Kidney (tissue), 14 donors: ENCODE data around the gene SMG6. TPM values are rescaled to one million over a fixed set of nuclear protein-coding genes. Genes with fewer than 3 reads are reported as not detected.
"Not testable (repeated sequence)": the region's sequence is repeated elsewhere in the genome, so short reads cannot be mapped to it uniquely, and the experiment has no call there.

ENCODE experiments used
- DNase-seq, 5 donors: peaks; one replicate each; pipeline ENCODE4 v3.0.0-alpha.2; 2013 to 2020
- FAIRE-seq: peaks from 2 replicates; lab custom pipeline; 2012; peaks lifted over from hg19 to GRCh38; lab: Jason Lieb, UNC
- H3K27ac ChIP-seq, 2 donors: one replicate each; pipeline ENCODE4 v1.7.0; 2013; ENCODE audit warnings: low read depth in 2 of 2, low read length in 2 of 2, inconsistent platforms in 1 of 2
- H3K27me3 ChIP-seq: one replicate; pipeline ENCODE4 v1.7.1; 2013; ENCODE audit warnings: low read length, inconsistent platforms; ENCODE audit not compliant: control insufficient read depth, insufficient read depth
- H3K36me3 ChIP-seq, 3 donors: one replicate each; pipeline versions ENCODE4 v1.7.0 to v1.7.1; 2013; ENCODE audit warnings: low read length in 3 of 3, control low read depth in 1 of 3, inconsistent platforms in 1 of 3; ENCODE audit not compliant: insufficient read depth in 3 of 3, control insufficient read depth in 2 of 3
- H3K4me1 ChIP-seq, 3 donors: one replicate each; pipeline versions ENCODE4 v1.7.0 to v1.7.1; 2013; ENCODE audit warnings: low read length in 3 of 3, inconsistent platforms in 1 of 3, low read depth in 1 of 3; ENCODE audit not compliant: control insufficient read depth in 2 of 3, insufficient read depth in 2 of 3
- H3K4me3 ChIP-seq, 3 donors: one replicate each; pipeline versions ENCODE4 v1.7.0 to v1.8.1; 2013; ENCODE audit warnings: low read length in 3 of 3, control low read depth in 1 of 3, inconsistent platforms in 1 of 3
- H3K9ac ChIP-seq, 3 donors: one replicate each; pipeline versions ENCODE4 v1.7.0 to v1.7.1; 2013; ENCODE audit warnings: low read length in 3 of 3, control low read depth in 1 of 3, inconsistent platforms in 1 of 3
- H3K9me3 ChIP-seq, 3 donors: one replicate each; pipeline versions ENCODE4 v1.7.0 to v1.7.1; 2013; ENCODE audit warnings: low read length in 3 of 3, control low read depth in 1 of 3, inconsistent platforms in 1 of 3; ENCODE audit not compliant: control insufficient read depth in 2 of 3, insufficient read depth in 1 of 3
- intact Hi-C: fragments of 100-400 bp; cut with DNase I; formaldehyde crosslinking; loops from one replicate; pipeline ENCODE4 v1.11.1; 2022
- polyA plus RNA-seq: library from polyadenylated mRNA; stranded (reverse); fragments of 350-450 nt; fragmentation: Illumina TruSeq; extraction: RNeasy Lipid Tissue Mini Kit (QIAGEN cat#74804); gene quantifications from one replicate; pipeline ENCODE4 v1.2.3, GENCODE V29; 2014; ENCODE audit warnings: low read depth, low replicate concordance; ENCODE audit not compliant: insufficient read depth
- total RNA-seq: library from RNA; stranded (reverse); fragmentation: NEBNext Ultra II Directional; extraction: Animal tissue kit (Norgen Biotek cat#: 25700); gene quantifications from one replicate; pipeline ENCODE4 v1.2.1, GENCODE V29; 2021
- TF ChIP-seq, protein P1 (sequence below): IDR thresholded peaks from 3 replicates; pipeline ENCODE4 v1.5.1; 2012; ENCODE audit warnings: mild to moderate bottlenecking, moderate library complexity, borderline replicate concordance; ENCODE audit not compliant: insufficient read depth; ENCODE audit errors: extremely low read depth
- donor health status: control.
- donor health status: control.
- donor health status: control.
- donor health status: control.
- donor health status: control.
- donor health status: DM: yes; HTN: yes; CAD: no.
- donor health status: Normal renal cell carcinoma (clear cell type).

SMG6 gene
- total and polyA plus RNA-seq, 2 donors from 2014 or later, result 20.6 to 37.3 TPM

DNA sequence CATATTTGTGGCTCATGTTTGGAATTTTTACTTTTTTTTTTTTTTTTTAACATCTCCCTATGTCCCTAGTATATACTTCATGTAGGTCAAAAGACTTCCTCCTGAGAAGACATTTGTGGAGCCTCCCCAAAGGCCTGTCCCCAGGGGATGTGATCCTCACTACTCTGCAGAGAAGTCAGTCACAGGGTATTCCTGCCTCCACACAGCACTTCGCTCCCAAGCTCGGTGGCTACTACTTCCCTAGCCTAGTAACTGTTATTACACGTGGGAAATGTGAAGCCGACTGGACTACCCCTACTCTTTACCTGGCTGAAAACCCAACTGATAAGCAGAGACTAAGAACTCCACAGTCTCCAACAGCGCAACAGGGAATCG lies 131.9 kb downstream of the SMG6 start:
- no peaks in the 10 kb centered on the region for H3K9me3 ChIP-seq
- peak overlapping the region; percentile 3 to 13 (median 12) for H3K9ac ChIP-seq
- no peaks in the 10 kb centered on the region for H3K36me3 ChIP-seq
- H3K4me3 ChIP-seq, result no peak overlapping the region
- intact Hi-C loops, result no loop called here
- H3K27ac ChIP-seq, result peak overlapping the region; percentile 65 to 77
- DNase-seq (no peak), FAIRE-seq (no peak)
- H3K27me3 ChIP-seq, result no peaks in the 10 kb centered on the region
- peaks cover 20 to 40% (median 27%) of the 10 kb centered on the region in 3 donors for H3K4me1 ChIP-seq
- TF ChIP-seq, protein P1, sequence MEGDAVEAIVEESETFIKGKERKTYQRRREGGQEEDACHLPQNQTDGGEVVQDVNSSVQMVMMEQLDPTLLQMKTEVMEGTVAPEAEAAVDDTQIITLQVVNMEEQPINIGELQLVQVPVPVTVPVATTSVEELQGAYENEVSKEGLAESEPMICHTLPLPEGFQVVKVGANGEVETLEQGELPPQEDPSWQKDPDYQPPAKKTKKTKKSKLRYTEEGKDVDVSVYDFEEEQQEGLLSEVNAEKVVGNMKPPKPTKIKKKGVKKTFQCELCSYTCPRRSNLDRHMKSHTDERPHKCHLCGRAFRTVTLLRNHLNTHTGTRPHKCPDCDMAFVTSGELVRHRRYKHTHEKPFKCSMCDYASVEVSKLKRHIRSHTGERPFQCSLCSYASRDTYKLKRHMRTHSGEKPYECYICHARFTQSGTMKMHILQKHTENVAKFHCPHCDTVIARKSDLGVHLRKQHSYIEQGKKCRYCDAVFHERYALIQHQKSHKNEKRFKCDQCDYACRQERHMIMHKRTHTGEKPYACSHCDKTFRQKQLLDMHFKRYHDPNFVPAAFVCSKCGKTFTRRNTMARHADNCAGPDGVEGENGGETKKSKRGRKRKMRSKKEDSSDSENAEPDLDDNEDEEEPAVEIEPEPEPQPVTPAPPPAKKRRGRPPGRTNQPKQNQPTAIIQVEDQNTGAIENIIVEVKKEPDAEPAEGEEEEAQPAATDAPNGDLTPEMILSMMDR, result no peak

DNA sequence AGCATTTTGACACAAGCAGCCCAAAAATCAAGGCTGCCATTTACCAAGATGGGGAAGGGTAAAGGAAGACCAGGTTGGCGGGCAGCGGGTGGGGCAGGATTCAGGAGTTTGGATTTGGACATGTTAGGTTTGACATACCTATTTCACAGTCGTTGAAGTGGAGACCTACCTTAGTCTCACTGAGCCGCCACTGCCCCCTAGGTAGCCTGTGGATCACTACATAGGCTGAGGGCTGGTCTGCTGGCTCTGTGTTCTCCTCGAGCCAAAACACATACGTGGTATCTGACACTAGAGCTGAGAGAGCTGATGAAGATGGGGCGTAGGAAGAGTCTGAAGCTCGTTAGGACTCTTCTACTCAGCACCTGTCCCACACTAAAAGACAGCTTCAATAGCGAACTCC lies 133.6 kb downstream of the SMG6 start:
- Histone ChIP-seq H3K27me3 (no peaks in the 10 kb centered on the region), H3K4me3 (no peak overlapping the region), H3K27ac (no peak overlapping the region), H3K4me1 (peaks cover 4 to 24% (median 13%) of the 10 kb centered on the region in 3 donors), H3K9me3 (no peaks in the 10 kb centered on the region), H3K9ac (no peak overlapping the region), H3K36me3 (no peaks in the 10 kb centered on the region)
- no peak for FAIRE-seq
- DNase-seq, result peak in 1 of 5 donors; percentile 29
- TF ChIP-seq, protein P1, result no peak
- intact Hi-C loops, result no loop called here

DNA sequence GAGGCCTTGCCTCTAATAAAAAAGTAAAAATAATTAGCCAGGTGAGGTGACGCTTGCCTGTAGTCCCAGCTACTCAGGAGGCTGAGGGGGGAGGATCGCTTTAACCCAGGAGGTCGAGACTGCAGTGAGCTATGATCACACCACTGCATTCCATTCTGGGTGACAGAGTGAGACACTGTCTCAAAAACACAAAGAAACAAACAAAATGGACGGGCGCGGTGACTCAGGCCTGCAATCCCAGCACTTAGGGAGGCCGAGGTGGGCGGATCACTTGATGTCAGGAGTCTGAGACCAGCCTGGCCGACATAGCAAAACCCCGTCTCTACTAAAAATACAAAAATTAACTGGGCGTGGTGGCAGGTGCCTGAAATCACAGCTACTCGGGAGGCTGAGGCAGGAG lies 137.9 kb downstream of the SMG6 start:
- H3K36me3 ChIP-seq, H3K27me3 ChIP-seq, FAIRE-seq, H3K9me3 ChIP-seq, H3K4me1 ChIP-seq, H3K4me3 ChIP-seq, DNase-seq, intact Hi-C loops, H3K27ac ChIP-seq, H3K9ac ChIP-seq: not testable (repeated sequence)

DNA sequence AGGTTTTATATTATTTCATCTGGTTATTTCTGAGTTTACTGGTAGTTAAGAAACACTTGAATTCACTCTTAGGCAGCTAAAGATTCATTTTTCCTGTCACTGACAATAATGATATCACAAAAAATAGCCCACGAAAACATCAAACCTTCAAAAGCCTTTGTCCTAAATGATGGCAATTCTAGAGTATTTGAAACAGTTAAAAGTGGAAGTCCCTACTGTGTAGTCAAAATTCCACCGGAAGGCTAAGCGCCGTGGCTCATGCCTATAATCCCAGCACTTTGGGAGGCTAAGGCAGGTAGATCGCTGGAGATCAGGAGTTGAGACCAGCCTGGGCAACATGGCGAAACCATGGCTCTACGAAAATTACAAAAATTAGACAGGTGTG lies 145.2 kb downstream of the SMG6 start:
- Histone ChIP-seq H3K9me3 (no peaks in the 10 kb centered on the region), H3K27me3 (no peaks in the 10 kb centered on the region), H3K9ac (no peak overlapping the region), H3K36me3 (peaks cover 0 to 21% (median 3%) of the 10 kb centered on the region in 3 donors), H3K4me3 (no peak overlapping the region), H3K27ac (no peak overlapping the region), H3K4me1 (no peaks in the 10 kb centered on the region)
- no peak for DNase-seq
- FAIRE-seq, result no peak
- intact Hi-C loops, result no loop called here
- TF ChIP-seq, protein P1, result no peak
